HepG2 (cell line): Measurements from ENCODE around the gene DSTN. TPM values are rescaled to one million over a fixed set of nuclear protein-coding genes. Genes with fewer than 3 reads are reported as not detected.

ENCODE experiments used
- ATAC-seq: fragments of 200-7000 bp; cut with Tn5 transposase; 3 replicates; pipeline ENCODE4 v1.9.1; 2020; ENCODE audit warnings: mild to moderate bottlenecking, moderate library complexity
- BruUV-seq: library from RNA; stranded (reverse); fragments of 400-500 nt; replicated peaks from 2 replicates; lab custom pipeline; 2021; lab: Mats Ljungman, UMichigan
- CTCF ChIA-PET: fragments of 300-600 bp; formaldehyde crosslinking; extraction: SDS; loops from one replicate; lab custom pipeline; 2021; ENCODE audit warnings: low total read pairs, inconsistent platforms, low intra/inter-chr PET ratio; lab: Yijun Ruan, JAX
- POLR2A ChIA-PET: fragments of 350-600 bp; sonication (Branson Sonifier 250); formaldehyde crosslinking; loops from one replicate; lab custom pipeline; 2020; ENCODE audit warnings: antibody characterized with exemption, inconsistent platforms; lab: Yijun Ruan, JAX
- DNase-seq: peaks from one replicate; pipeline ENCODE4 v3.0.0-alpha.2; 2015; ENCODE audit warnings: low spot score
- FAIRE-seq: peaks from 3 replicates; lab custom pipeline; 2011; peaks lifted over from hg19 to GRCh38; lab: Jason Lieb, UNC
- H2AFZ ChIP-seq: one replicate; pipeline ENCODE4 v1.6.1; 2011; ENCODE audit warnings: low read length, inconsistent platforms
- H3K27ac ChIP-seq: fragments of 300-600 bp; 3 replicates; pipeline ENCODE4 v1.8.0; 2011; ENCODE audit warnings: mixed run types, mild to moderate bottlenecking, mixed read lengths, low read length, inconsistent platforms; ENCODE audit not compliant: insufficient read depth; ENCODE audit errors: extremely low read length
- H3K27me3 ChIP-seq, 2 experiments: fragments of 200-600 bp in 1 of 2; 2 replicates in 1 of 2; 3 replicates in 1 of 2; pipeline versions ENCODE4 v1.6.0 to v1.8.0; 2011; ENCODE audit warnings: low read length in 2 of 2, mild to moderate bottlenecking in 2 of 2, moderate library complexity in 2 of 2, inconsistent platforms in 1 of 2; ENCODE audit not compliant: insufficient read depth in 2 of 2, control insufficient read depth in 1 of 2
- H3K36me3 ChIP-seq, 2 experiments: fragments of 200-600 bp in 1 of 2; replicated peaks in 1 of 2; 2 replicates in 1 of 2; 3 replicates in 1 of 2; pipeline versions ENCODE4 v1.5.1 to v1.8.0; 2011; ENCODE audit warnings: low read length in 2 of 2, inconsistent platforms in 1 of 2; ENCODE audit not compliant: insufficient read depth in 2 of 2, control insufficient read depth in 1 of 2
- H3K4me1 ChIP-seq: 2 replicates; pipeline ENCODE4 v1.5.1; 2012; ENCODE audit warnings: low read length, inconsistent platforms; ENCODE audit not compliant: insufficient read depth
- H3K4me2 ChIP-seq: 2 replicates; pipeline ENCODE4 v1.6.0; 2011; ENCODE audit warnings: low read depth, low read length, inconsistent platforms
- H3K4me3 ChIP-seq, 3 experiments: fragments of 200-600 bp in 1 of 3; sonication (generic), shearing (Covaris generic) in 1 of 3; replicated peaks in 1 of 3; 2 replicates each; pipeline ENCODE4 v1.5.1; 2011 to 2016; ENCODE audit warnings: low read length in 3 of 3, inconsistent platforms in 2 of 3, low read depth in 2 of 3, mild to moderate bottlenecking in 2 of 3, control low read depth in 1 of 3, mixed read lengths in 1 of 3; ENCODE audit not compliant: insufficient read depth in 1 of 3
- H3K79me2 ChIP-seq: one replicate; pipeline ENCODE4 v1.6.1; 2011; ENCODE audit warnings: low read length, inconsistent platforms; ENCODE audit not compliant: insufficient read depth
- H3K9ac ChIP-seq: 2 replicates; pipeline ENCODE4 v1.6.0; 2011; ENCODE audit warnings: mild to moderate bottlenecking, low read depth, low read length, inconsistent platforms; ENCODE audit not compliant: insufficient read depth
- H3K9me3 ChIP-seq: 2 replicates; pipeline ENCODE4 v1.5.1; 2012; ENCODE audit warnings: mild to moderate bottlenecking, low read length
- H4K20me1 ChIP-seq: 2 replicates; pipeline ENCODE4 v1.6.0; 2011; ENCODE audit warnings: inconsistent platforms, mild to moderate bottlenecking, low read length, moderate library complexity; ENCODE audit not compliant: insufficient read depth
- ATF3 ChIP-seq: sonication (generic); formaldehyde crosslinking; IDR thresholded peaks from 2 replicates; pipeline ENCODE4 v1.4.0; 2020; ENCODE audit warnings: missing genetic modification reagents
- CHD4 ChIP-seq: fragments of 200-600 bp; sonication (generic); IDR thresholded peaks from 2 replicates; pipeline ENCODE4 v1.7.0; 2017; ENCODE audit warnings: mild to moderate bottlenecking, low read length, borderline replicate concordance
- KDM1A ChIP-seq: IDR thresholded peaks from 2 replicates; pipeline ENCODE4 v1.6.1; 2016; ENCODE audit warnings: missing compliant biosample characterization
- NCOR1 ChIP-seq: fragments of 200-600 bp; sonication (generic); IDR thresholded peaks from 2 replicates; pipeline ENCODE4 v1.7.0; 2017; ENCODE audit warnings: antibody characterized with exemption, low read length, borderline replicate concordance
- POLR2A ChIP-seq, 2 experiments: IDR thresholded peaks; 2 replicates each; pipeline ENCODE4 v1.6.1; 2011; ENCODE audit warnings: low read depth in 2 of 2, low read length in 2 of 2, mild to moderate bottlenecking in 1 of 2, moderate library complexity in 1 of 2; ENCODE audit not compliant: insufficient read depth in 1 of 2
- SMAD9 ChIP-seq: sonication (generic); formaldehyde crosslinking; IDR thresholded peaks from 2 replicates; pipeline ENCODE4 v1.5.1; 2020; ENCODE audit warnings: mild to moderate bottlenecking, missing genetic modification reagents
- TCF7L2 ChIP-seq: IDR thresholded peaks from 2 replicates; pipeline ENCODE4 v1.6.1; 2011; ENCODE audit warnings: mild to moderate bottlenecking, low read depth, low read length, moderate library complexity
- THAP8 ChIP-seq: sonication (generic); formaldehyde crosslinking; IDR thresholded peaks from 2 replicates; pipeline ENCODE4 v1.5.1; 2020; ENCODE audit warnings: missing genetic modification reagents, mild to moderate bottlenecking, borderline replicate concordance
- ZBED4 ChIP-seq: sonication (generic); formaldehyde crosslinking; IDR thresholded peaks from 2 replicates; pipeline ENCODE4 v1.4.0; 2020; ENCODE audit warnings: missing genetic modification reagents, borderline replicate concordance
- ZBTB20 ChIP-seq: sonication (generic); formaldehyde crosslinking; IDR thresholded peaks from 2 replicates; pipeline ENCODE4 v1.8.1; 2023; ENCODE audit warnings: missing genetic modification reagents, low read depth, mild to moderate bottlenecking, borderline replicate concordance
- ZFP41 ChIP-seq: sonication (generic); formaldehyde crosslinking; IDR thresholded peaks from 2 replicates; pipeline ENCODE4 v1.4.0; 2020; ENCODE audit warnings: mild to moderate bottlenecking, missing genetic modification reagents, borderline replicate concordance
- ZNF543 ChIP-seq: sonication (generic); formaldehyde crosslinking; IDR thresholded peaks from 2 replicates; pipeline ENCODE4 v1.4.0; 2020; ENCODE audit warnings: mild to moderate bottlenecking, missing genetic modification reagents
- ZNF569 ChIP-seq: sonication (generic); formaldehyde crosslinking; IDR thresholded peaks from 2 replicates; pipeline ENCODE4 v1.5.0; 2020; ENCODE audit warnings: mild to moderate bottlenecking, missing genetic modification reagents, moderate library complexity, borderline replicate concordance
- ZNF652 ChIP-seq: IDR thresholded peaks from 2 replicates; pipeline ENCODE4 v1.6.1; 2016; ENCODE audit warnings: low read depth, borderline replicate concordance
- ZSCAN30 ChIP-seq: sonication (generic); formaldehyde crosslinking; IDR thresholded peaks from 2 replicates; pipeline ENCODE4 v1.5.0; 2020; ENCODE audit warnings: mild to moderate bottlenecking, missing genetic modification reagents
- ZSCAN5A ChIP-seq: sonication (generic); formaldehyde crosslinking; IDR thresholded peaks from 2 replicates; pipeline ENCODE4 v1.8.0; 2022; ENCODE audit warnings: mild to moderate bottlenecking, missing genetic modification reagents, borderline replicate concordance
- WGBS: methylation state at CpG from one replicate; pipeline ENCODE4 v1.1.6; 2017; ENCODE audit warnings: low lambda C conversion rate; 5-methylcytosine and 5-hydroxymethylcytosine counted together
- in situ Hi-C: cut with HindIII; loops from 2 replicates; pipeline ENCODE4 v1.10.0; 2017; ENCODE audit warnings: low pct_unique_long_range_greater_than_20kb; ENCODE audit not compliant: extremely low pct_ligation_motif_present
- intact Hi-C: fragments of 100-400 bp; cut with micrococcal nuclease; formaldehyde crosslinking; loops from one replicate; pipeline ENCODE4 v1.10.0; 2022; ENCODE audit not compliant: unreplicated experiment
- polyA plus RNA-seq, 8 experiments: library from polyadenylated mRNA; depleted of rRNA in 3 of 8; stranded (reverse) in 7 of 8; unstranded in 1 of 8; fragments of >200 nt; fragmentation: Illumina TruSeq in 4 of 8; extraction: Trizol in 4 of 8; gene quantifications; 2 replicates each; pipeline versions ENCODE4 v1.2.1 to v1.2.3, GENCODE V29; 2011 to 2016; ENCODE audit warnings: low read depth in 4 of 8, missing spikeins in 1 of 8, mixed read lengths in 1 of 8; ENCODE audit not compliant: insufficient read depth in 1 of 8
- total RNA-seq, 5 experiments: library from RNA; depleted of rRNA; stranded (reverse); fragments of >200 nt; fragmentation: Illumina TruSeq; extraction: Trizol; gene quantifications; 2 replicates each; pipeline ENCODE4 v1.2.3, GENCODE V29; 2016; ENCODE audit warnings: low read depth in 1 of 5

DSTN gene
- total and polyA plus RNA-seq, 2 of the 13 experiments (the other 11 are each of a cell fraction or from before 2014, with no cell fraction given): 27.6 to 106 TPM

- TF ChIP-seq ZBED4 (CRISPR knock-in tag) (no peak), ATF3 (CRISPR knock-in tag) (no peak), ZNF543 (no peak)
- TF ChIP-seq, all 625 proteins: peak for 3
These were observed 31.2 kb upstream of the DSTN start (continued) for GRCh38 chr20:17538517-17539170.

GRCh38 chr20:17541596-17541995, 28.3 kb upstream of the DSTN start:
- Histone ChIP-seq H3K9ac (no peak overlapping the region), H3K27ac (no peak overlapping the region), H3K36me3 (no peaks in the 10 kb centered on the region), H4K20me1 (no peaks in the 10 kb centered on the region), H3K79me2 (no peaks in the 10 kb centered on the region), H3K27me3 (peaks cover 0 to 3% of the 10 kb centered on the region in 2 experiments; a peak in 1 of 5 replicates), H3K4me2 (no peak overlapping the region), H3K4me1 (peaks cover 9% of the 10 kb centered on the region), H3K9me3 (no peaks in the 10 kb centered on the region), H2AFZ (no peak overlapping the region), H3K4me3 (no peak overlapping the region)
- FAIRE-seq (no peak), DNase-seq (no peak), ATAC-seq (no peak)
- POLR2A ChIA-PET: interaction anchor here (0.7 kb wide), 1 partner anchor 66 kb away, joined by 3 read pairs; no protein-coding TSS in a partner anchor
- BruUV-seq: no TSS peak
- intact Hi-C loops: no loop called here
- in situ Hi-C loops: no loop called here
- 46% methylated on average over 3 of the region's 3 CpGs for WGBS
- CTCF ChIA-PET: no interaction called here
- no peak for TF ChIP-seq KDM1A
- TF ChIP-seq TCF7L2: no peak
- TF ChIP-seq THAP8 (CRISPR knock-in tag): no peak
- TF ChIP-seq ZSCAN30: no peak
- TF ChIP-seq SMAD9 (CRISPR knock-in tag): no peak
- TF ChIP-seq NCOR1: no peak
- TF ChIP-seq ZBTB20: no peak
- no peak for TF ChIP-seq CHD4
- TF ChIP-seq ZNF652 (CRISPR knock-in tag): no peak
- no peak for TF ChIP-seq ZSCAN5A (CRISPR knock-in tag)
- TF ChIP-seq ZNF569: no peak
- TF ChIP-seq POLR2A (IDR thresholded peaks at IDR 0.05; ENCODE audit: insufficient read depth in 1 of 2, low read depth in 2 of 2, low read length in 2 of 2): no peak
- TF ChIP-seq ZFP41: no peak
